Measurements from ENCODE around the gene CCDC3.

The CCDC3 gene

GRCh38 chr10:12922117-12922900 lies 79.2 kb downstream of the CCDC3 start:
- DNase-seq (ENCODE audit: low spot score): no peak

- no peak for DNase-seq (ENCODE audit: low spot score)
Observed at GRCh38 chr10:12921163-12921562, 80.3 kb downstream of the CCDC3 start.

GRCh38 chr10:12919574-12919973 lies 81.9 kb downstream of the CCDC3 start:
- no peak for DNase-seq (ENCODE audit: low spot score)

- DNase-seq (ENCODE audit: low spot score): no peak
Observed at GRCh38 chr10:12916587-12916986, 84.9 kb downstream of the CCDC3 start.

- no peak for DNase-seq (ENCODE audit: low spot score)
Observed at GRCh38 chr10:12915637-12916168, 85.8 kb downstream of the CCDC3 start.

GRCh38 chr10:12914111-12914510 lies 87.4 kb downstream of the CCDC3 start:
- no peak for DNase-seq (ENCODE audit: low spot score)

- no peak for DNase-seq (ENCODE audit: low spot score)
Observed at GRCh38 chr10:12911795-12912194, 89.7 kb downstream of the CCDC3 start.

GRCh38 chr10:12910835-12911234 lies 90.7 kb downstream of the CCDC3 start:
- no peak for DNase-seq (ENCODE audit: low spot score)

GRCh38 chr10:12909836-12910185 lies 91.7 kb downstream of the CCDC3 start:
- no peak for DNase-seq (ENCODE audit: low spot score)

GRCh38 chr10:12909182-12909835 lies 92.2 kb downstream of the CCDC3 start:
- no peak for DNase-seq (ENCODE audit: low spot score)

- no peak for DNase-seq (ENCODE audit: low spot score)
Observed at GRCh38 chr10:12908773-12909172, 92.7 kb downstream of the CCDC3 start.

GRCh38 chr10:12907656-12908055 lies 93.9 kb downstream of the CCDC3 start:
- DNase-seq (ENCODE audit: low spot score): no peak

GRCh38 chr10:12906051-12906541 lies 95.4 kb downstream of the CCDC3 start:
- DNase-seq (ENCODE audit: low spot score): no peak

GRCh38 chr10:12905067-12905466 lies 96.4 kb downstream of the CCDC3 start:
- DNase-seq (ENCODE audit: low spot score): no peak

- DNase-seq (ENCODE audit: low spot score): no peak
Observed at GRCh38 chr10:12902851-12903358, 98.6 kb downstream of the CCDC3 start.

GRCh38 chr10:12902135-12902572 lies 99.4 kb downstream of the CCDC3 start:
- peak; percentile 82 for DNase-seq (ENCODE audit: low spot score)

GRCh38 chr10:12899546-12899945 lies 102.0 kb downstream of the CCDC3 start:
- no peak for DNase-seq (ENCODE audit: low spot score)

GRCh38 chr10:12898271-12898670 lies 103.2 kb downstream of the CCDC3 start:
- no peak for DNase-seq (ENCODE audit: low spot score)

GRCh38 chr10:12897278-12897677 lies 104.2 kb downstream of the CCDC3 start:
- DNase-seq (ENCODE audit: low spot score): no peak

- DNase-seq (ENCODE audit: low spot score): no peak
Observed at GRCh38 chr10:12896251-12896650, 105.3 kb downstream of the CCDC3 start.

GRCh38 chr10:12892924-12893323 lies 108.6 kb downstream of the CCDC3 start:
- DNase-seq (ENCODE audit: low spot score): no peak

GRCh38 chr10:12890958-12891357 lies 110.6 kb downstream of the CCDC3 start:
- no peak for DNase-seq (ENCODE audit: low spot score)

GRCh38 chr10:12888470-12888869 lies 113.0 kb downstream of the CCDC3 start:
- DNase-seq (ENCODE audit: low spot score): no peak

Data from HuH-7 (cell line).